A549 (cell line): ENCODE measurements around the gene ABCF1.

ENCODE experiments used
- CHD4 ChIP-seq: fragments of 200-600 bp; sonication (generic); IDR thresholded peaks from 2 replicates; pipeline ENCODE4 v1.6.1; 2016; ENCODE audit warnings: antibody characterized with exemption, mild to moderate bottlenecking, borderline replicate concordance
- CTCF ChIP-seq: fragments of >200 bp; sonication (Bioruptor Twin); formaldehyde crosslinking; IDR thresholded peaks from 3 replicates; pipeline ENCODE4 v1.5.1; 2016
- MAZ ChIP-seq: fragments of 150-350 bp; IDR thresholded peaks from 2 replicates; pipeline ENCODE4 v1.6.1; 2014; ENCODE audit warnings: antibody characterized with exemption, low read depth, low read length, borderline replicate concordance
- PBX3 ChIP-seq: IDR thresholded peaks from 2 replicates; pipeline ENCODE4 v1.6.1; 2012
- POLR2A ChIP-seq: IDR thresholded peaks from 2 replicates; pipeline ENCODE4 v1.6.1; 2012; ENCODE audit warnings: mild to moderate bottlenecking, low read length
- RAD21 ChIP-seq, 2 experiments: fragments of >200 bp in 1 of 2; sonication (Bioruptor Twin) in 1 of 2; formaldehyde crosslinking in 1 of 2; IDR thresholded peaks in 1 of 2; conservative IDR thresholded peaks in 1 of 2; 2 replicates in 1 of 2; 3 replicates in 1 of 2; pipeline ENCODE4 v1.6.1; 2012 to 2018; ENCODE audit warnings: inconsistent platforms in 1 of 2
- USF2 ChIP-seq: fragments of 450-650 bp; IDR thresholded peaks from 2 replicates; pipeline ENCODE4 v1.6.1; 2014; ENCODE audit warnings: antibody characterized with exemption

- TF ChIP-seq POLR2A, result no peak
- TF ChIP-seq CTCF, result no peak
- TF ChIP-seq RAD21 (conservative IDR thresholded peaks at IDR 0.05 in 1 of 2, IDR thresholded peaks at IDR 0.05 in 1 of 2), result no peak
- TF ChIP-seq PBX3, result no peak
- no peak for TF ChIP-seq CHD4
- no peak for TF ChIP-seq USF2
- TF ChIP-seq MAZ, result no peak
These were observed 19.3 kb downstream of the ABCF1 start for GRCh38 chr6:30590509-30590908.
